ENCODE data around the gene ITGAX.

- TF ChIP-seq CTCF (IDR thresholded peaks at IDR 0.05; ENCODE audit: control extremely low read depth in 1 of 3, insufficient read depth in 1 of 3, low read depth in 1 of 3, low read length in 3 of 3) (no peak), POLR2A (IDR thresholded peaks at IDR 0.05; ENCODE audit: control extremely low read depth in 1 of 2, low read depth in 2 of 2, low read length in 2 of 2) (no peak), GABPA (IDR thresholded peaks at IDR 0.05; ENCODE audit: borderline replicate concordance, insufficient read depth, low read length) (no peak)
Observed at GRCh38 chr16:31350275-31351005, 4.5 kb upstream of the ITGAX start.

Data from H1 (cell line).